ENCODE data around the gene REEP1.

REEP1 gene

DNA sequence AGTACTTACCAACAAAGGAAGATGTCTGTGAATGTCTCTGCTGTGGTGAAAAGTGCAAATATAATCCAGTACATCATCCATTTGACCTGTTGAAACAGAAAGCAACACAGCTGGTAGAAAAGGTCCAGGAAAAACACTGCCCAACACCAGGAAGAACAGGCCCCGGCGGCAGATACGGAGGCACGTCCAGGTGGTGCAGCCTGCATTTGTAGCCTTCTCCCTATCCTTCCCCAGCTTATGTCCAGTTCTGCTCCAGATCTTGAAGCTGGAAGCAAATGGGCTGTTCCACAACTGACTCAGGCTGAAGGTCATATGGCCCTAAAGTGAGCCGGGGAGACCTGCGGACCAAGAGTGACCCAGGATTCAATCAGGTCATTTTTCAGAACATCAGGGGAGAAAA, 73.5 kb downstream of the REEP1 start:
- no peak overlapping the region for H3K27ac ChIP-seq
- no peaks in the 10 kb centered on the region for H4K20me1 ChIP-seq
- TF ChIP-seq Cebpa-rat (IDR thresholded peaks at IDR 0.05), result no peak

DNA sequence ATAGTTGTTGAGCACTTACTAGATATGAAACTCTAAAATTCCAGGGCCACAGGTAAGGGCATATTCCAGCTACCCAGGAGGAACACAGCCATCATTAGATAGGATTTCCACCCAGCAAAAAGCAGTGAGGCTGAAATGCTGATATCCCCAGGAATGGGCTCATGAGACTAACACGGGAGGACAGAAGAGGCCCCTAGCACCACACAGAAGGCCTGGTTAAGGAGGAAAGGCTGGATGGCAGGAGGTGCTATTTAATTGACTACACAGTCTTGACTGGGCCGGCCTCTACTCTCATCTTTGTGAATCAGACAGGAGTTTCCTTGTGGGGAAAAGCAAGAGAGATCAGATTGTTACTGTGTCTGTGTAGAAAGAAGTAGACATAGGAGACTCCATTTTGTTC, 76.4 kb downstream of the REEP1 start:
- Histone ChIP-seq H3K4me2 (no peak overlapping the region), H3K9ac (no peak overlapping the region), H3K4me3 (no peak overlapping the region), H4K20me1 (no peaks in the 10 kb centered on the region), H3K27me3 (no peaks in the 10 kb centered on the region), H3K9me3 (replicated peaks in 1 of 11) (peaks cover 0 to 3% (median 0%) of the 10 kb centered on the region in 11 experiments; a peak in 3 of 22 replicates), H3K27ac (no peak overlapping the region), H3K4me1 (no peaks in the 10 kb centered on the region), H3K36me3 (no peaks in the 10 kb centered on the region)
- TF ChIP-seq Cebpa-rat (IDR thresholded peaks at IDR 0.05), result no peak

More for the DNA sequence above, 73.5 kb downstream of the REEP1 start:
- Histone ChIP-seq H3K36me3 (no peaks in the 10 kb centered on the region), H3K4me1 (no peaks in the 10 kb centered on the region), H3K27me3 (no peaks in the 10 kb centered on the region), H3K9me3 (replicated peaks in 1 of 11) (peaks cover 0 to 6% (median 0%) of the 10 kb centered on the region in 11 experiments; a peak in 4 of 22 replicates), H3K4me3 (no peak overlapping the region), H3K4me2 (no peak overlapping the region), H3K9ac (no peak overlapping the region)

DNA sequence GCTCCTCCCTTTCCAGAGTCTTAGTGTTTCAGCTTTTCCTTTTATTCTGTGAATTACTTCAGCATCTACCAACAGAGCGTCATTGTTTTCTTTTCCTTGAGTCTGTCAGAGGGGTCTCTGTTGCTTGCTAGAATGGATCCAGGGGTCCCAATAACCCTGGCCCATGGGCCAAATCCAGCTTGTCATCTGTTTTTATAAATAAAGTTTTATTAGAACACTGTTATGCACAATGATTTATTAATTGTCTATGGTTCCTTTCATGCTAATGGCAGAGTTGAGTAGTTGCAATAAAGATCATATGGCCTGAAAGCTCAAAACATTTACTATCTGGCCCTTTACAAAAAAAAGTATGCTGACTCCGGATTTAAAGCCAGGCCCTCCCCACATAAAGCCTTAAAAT, 79.3 kb downstream of the REEP1 start:
- TF ChIP-seq Cebpa-rat (IDR thresholded peaks at IDR 0.05), result no peak

DNA sequence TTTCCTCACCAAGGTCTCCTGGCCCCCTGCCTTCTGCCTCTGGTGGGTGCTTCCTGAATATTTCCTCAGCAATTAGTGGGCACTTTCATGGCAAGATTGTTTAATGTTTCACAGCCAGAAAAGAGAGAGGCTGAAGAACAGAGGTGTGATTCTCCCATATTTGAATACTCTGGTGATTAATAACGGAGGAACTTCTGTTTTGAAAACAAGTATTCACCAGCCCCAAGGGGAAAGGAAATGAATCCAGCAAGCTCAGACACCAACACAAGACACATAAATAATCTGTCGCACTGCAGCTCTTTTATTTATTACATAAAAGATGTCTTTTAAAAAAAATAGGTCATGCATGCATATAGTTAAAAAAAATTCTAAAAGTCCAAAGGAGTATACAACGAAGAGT, 80.4 kb downstream of the REEP1 start:
- no peak overlapping the region for H3K4me2 ChIP-seq
- no peak overlapping the region for H3K4me3 ChIP-seq
- H3K27me3 ChIP-seq, result no peaks in the 10 kb centered on the region
- no peak overlapping the region for H3K27ac ChIP-seq
- no peaks in the 10 kb centered on the region for H3K9me3 ChIP-seq (replicated peaks in 1 of 11)
- no peaks in the 10 kb centered on the region; a peak in 1 of 22 replicates for H4K20me1 ChIP-seq
- H3K36me3 ChIP-seq, result no peaks in the 10 kb centered on the region
- TF ChIP-seq Cebpa-rat (IDR thresholded peaks at IDR 0.05), result no peak
- H3K9ac ChIP-seq, result no peak overlapping the region
- peaks cover 0 to 3% (median 0%) of the 10 kb centered on the region in 10 experiments; a peak in 5 of 20 replicates for H3K4me1 ChIP-seq

More for the DNA sequence above, 79.3 kb downstream of the REEP1 start:
- no peaks in the 10 kb centered on the region for H3K27me3 ChIP-seq
- H3K9me3 ChIP-seq (replicated peaks in 1 of 11), result no peaks in the 10 kb centered on the region
- H3K4me3 ChIP-seq, result no peak overlapping the region
- H3K36me3 ChIP-seq, result no peaks in the 10 kb centered on the region
- no peaks in the 10 kb centered on the region for H4K20me1 ChIP-seq
- no peak overlapping the region for H3K4me2 ChIP-seq
- no peak overlapping the region for H3K27ac ChIP-seq
- H3K4me1 ChIP-seq, result no peaks in the 10 kb centered on the region
- no peak overlapping the region for H3K9ac ChIP-seq

DNA sequence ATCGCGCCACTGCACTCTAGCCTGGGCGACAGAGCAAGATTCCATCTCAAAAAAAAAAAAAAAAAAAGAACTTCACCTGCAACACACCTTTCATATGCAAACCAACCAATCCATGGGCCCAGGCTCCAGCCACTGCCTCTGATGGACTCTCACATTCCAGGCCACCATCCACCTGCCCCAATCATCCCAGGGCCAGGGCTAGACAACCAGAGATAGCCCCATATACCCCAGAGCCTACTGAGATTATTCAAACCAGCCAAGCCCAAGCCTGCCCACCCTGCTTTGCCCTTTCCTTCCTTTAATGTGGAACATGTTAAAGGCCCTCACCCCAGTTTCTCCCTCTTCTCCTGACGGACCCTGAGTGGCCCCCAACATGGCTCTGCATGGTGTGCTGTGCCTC, 81.1 kb downstream of the REEP1 start:
- H3K4me2 ChIP-seq, result no peak overlapping the region
- no peaks in the 10 kb centered on the region for H3K9me3 ChIP-seq (replicated peaks in 1 of 11)
- no peaks in the 10 kb centered on the region for H3K27me3 ChIP-seq
- H4K20me1 ChIP-seq, result no peaks in the 10 kb centered on the region; a peak in 1 of 22 replicates
- H3K4me1 ChIP-seq, result peaks cover 0 to 10% (median 5%) of the 10 kb centered on the region in 10 experiments; a peak in 12 of 20 replicates
- H3K27ac ChIP-seq, result no peak overlapping the region
- H3K36me3 ChIP-seq, result no peaks in the 10 kb centered on the region
- no peak overlapping the region for H3K9ac ChIP-seq
- H3K4me3 ChIP-seq, result no peak overlapping the region
- TF ChIP-seq Cebpa-rat (IDR thresholded peaks at IDR 0.05), result no peak

DNA sequence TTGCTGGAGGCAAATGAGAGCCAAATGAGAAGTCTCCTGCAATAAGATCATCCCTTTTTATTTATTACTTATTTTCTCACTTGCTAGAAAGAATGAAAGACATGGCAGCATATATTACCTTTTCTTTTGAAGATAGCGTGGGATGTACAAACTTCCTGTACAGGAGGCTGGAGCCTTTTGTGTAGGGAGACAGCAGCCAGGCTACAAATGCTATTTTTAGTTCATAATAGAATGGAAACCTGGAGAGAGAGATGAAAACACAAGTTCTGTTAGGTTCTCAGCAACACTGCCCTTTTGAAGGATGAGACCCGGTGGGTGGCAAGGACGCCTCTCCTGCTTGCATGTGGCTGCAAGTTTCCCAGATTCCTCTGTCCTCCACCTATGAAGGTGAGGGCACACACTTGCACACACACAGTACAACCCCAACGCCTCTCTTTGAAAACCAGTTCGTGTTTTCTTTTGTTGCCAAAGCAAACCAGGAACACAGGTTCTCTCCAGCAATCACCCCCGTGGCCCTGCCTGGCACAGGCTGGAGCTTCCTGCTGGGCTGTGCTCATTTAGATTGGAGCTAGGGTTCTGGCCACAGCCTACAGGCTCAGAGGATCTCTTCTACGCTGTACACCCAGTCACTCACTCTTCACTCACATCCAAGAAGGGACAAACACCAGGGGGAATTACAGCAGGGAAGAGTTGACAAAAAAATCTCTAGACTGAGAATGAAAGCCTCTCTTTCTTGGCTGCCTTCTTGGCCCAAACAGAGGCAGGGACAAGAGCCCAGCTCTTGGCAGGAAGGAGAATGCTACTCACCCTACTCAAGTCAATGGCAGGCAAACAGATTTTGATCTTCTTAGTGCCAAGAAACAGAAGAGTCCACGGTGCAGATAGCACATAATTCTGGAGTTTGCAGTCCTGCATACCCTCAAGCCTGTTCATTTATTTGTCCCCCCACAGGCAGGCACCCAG, 82.6 kb downstream of the REEP1 start:
- no peaks in the 10 kb centered on the region; a peak in 1 of 22 replicates for H4K20me1 ChIP-seq
- H3K9ac ChIP-seq, result no peak overlapping the region
- no peaks in the 10 kb centered on the region for H3K36me3 ChIP-seq
- peaks cover 0 to 4% (median 0%) of the 10 kb centered on the region in 11 experiments; a peak in 1 of 22 replicates for H3K27me3 ChIP-seq
- no peaks in the 10 kb centered on the region for H3K9me3 ChIP-seq (replicated peaks in 1 of 11)
- H3K27ac ChIP-seq, result no peak overlapping the region
- no peak overlapping the region for H3K4me3 ChIP-seq
- no peak overlapping the region for H3K4me2 ChIP-seq
- TF ChIP-seq Cebpa-rat (IDR thresholded peaks at IDR 0.05), result no peak
- peaks cover 6 to 25% (median 19%) of the 10 kb centered on the region in 10 experiments; a peak in 15 of 20 replicates for H3K4me1 ChIP-seq

DNA sequence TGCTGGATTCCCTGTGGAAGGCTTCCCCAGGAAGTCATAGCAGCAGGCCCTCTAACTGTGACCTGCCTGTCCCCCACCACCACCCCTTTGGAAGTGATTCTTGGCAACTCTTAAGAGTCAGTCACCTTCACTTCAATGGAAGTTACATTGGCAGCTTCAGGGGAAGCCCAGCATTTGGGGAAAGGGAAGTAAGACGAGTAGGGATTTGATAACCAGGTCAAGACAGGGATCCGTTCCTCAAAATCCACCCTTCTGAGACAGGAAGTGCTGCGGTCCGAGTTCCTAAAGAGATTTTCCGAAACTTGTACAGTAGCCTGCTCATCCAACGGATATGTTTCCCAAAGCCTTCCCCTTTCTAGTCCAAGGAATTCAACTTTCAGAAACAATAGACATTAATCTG, 84.0 kb downstream of the REEP1 start:
- peaks cover 0 to 4% (median 0%) of the 10 kb centered on the region in 11 experiments; a peak in 1 of 22 replicates for H3K27me3 ChIP-seq

DNA sequence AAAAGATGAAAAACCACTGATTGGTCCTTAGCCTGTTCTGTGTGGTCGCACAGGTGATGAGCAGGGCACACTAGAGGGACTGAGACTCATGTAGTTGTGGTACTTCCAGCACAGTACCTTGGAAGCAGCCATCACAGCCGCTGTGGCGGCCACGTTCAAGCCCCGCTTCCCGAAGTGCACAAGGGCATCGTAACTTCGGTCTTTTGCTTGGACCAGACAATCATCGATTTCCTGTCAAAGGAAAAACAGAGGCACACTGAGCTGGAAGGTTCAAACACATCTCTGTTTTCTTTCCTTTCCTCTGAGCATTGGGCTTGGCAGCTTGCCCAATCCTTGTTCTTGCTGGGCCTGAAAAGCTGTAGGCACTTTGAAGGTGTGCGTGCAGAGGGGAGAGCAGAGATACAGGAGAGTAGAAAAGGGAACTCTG, 85.6 kb downstream of the REEP1 start:
- TF ChIP-seq Cebpa-rat (IDR thresholded peaks at IDR 0.05), result no peak

More for the DNA sequence above, 84.0 kb downstream of the REEP1 start:
- no peak overlapping the region for H3K9ac ChIP-seq
- H3K4me1 ChIP-seq, result peaks cover 12 to 39% (median 32%) of the 10 kb centered on the region in 10 experiments; a peak in 19 of 20 replicates
- no peak overlapping the region for H3K27ac ChIP-seq
- no peak for TF ChIP-seq Cebpa-rat (IDR thresholded peaks at IDR 0.05)
- H4K20me1 ChIP-seq, result peaks cover 0 to 3% (median 0%) of the 10 kb centered on the region in 11 experiments; a peak in 1 of 22 replicates
- H3K4me2 ChIP-seq, result no peak overlapping the region
- no peak overlapping the region for H3K4me3 ChIP-seq
- H3K36me3 ChIP-seq, result no peaks in the 10 kb centered on the region
- H3K9me3 ChIP-seq (replicated peaks in 1 of 11), result no peaks in the 10 kb centered on the region

More for the DNA sequence above, 85.6 kb downstream of the REEP1 start:
- peaks cover 12 to 40% (median 32%) of the 10 kb centered on the region in 10 experiments; a peak in 19 of 20 replicates for H3K4me1 ChIP-seq
- H3K27me3 ChIP-seq, result peaks cover 0 to 4% (median 0%) of the 10 kb centered on the region in 11 experiments; a peak in 1 of 22 replicates
- peaks cover 0 to 3% (median 0%) of the 10 kb centered on the region in 11 experiments; a peak in 1 of 22 replicates for H4K20me1 ChIP-seq
- H3K27ac ChIP-seq, result no peak overlapping the region
- H3K9ac ChIP-seq, result no peak overlapping the region
- no peak overlapping the region for H3K4me3 ChIP-seq
- H3K9me3 ChIP-seq (replicated peaks in 1 of 11), result no peaks in the 10 kb centered on the region
- H3K36me3 ChIP-seq, result no peaks in the 10 kb centered on the region
- H3K4me2 ChIP-seq, result peak overlapping the region in 5 of 11 experiments; percentile 62 to 66 (median 63); a peak in 6 of 22 replicates
